GM12864 (cell line): Measurements from ENCODE around the gene PGBD2.

Experiments
- DNase-seq: peaks from one replicate; pipeline ENCODE4 v3.0.0-alpha.2; 2011; ENCODE audit warnings: low read depth
- H3K4me3 ChIP-seq: 2 replicates; pipeline ENCODE4 v1.5.1; 2011; ENCODE audit warnings: mild to moderate bottlenecking, low read depth, low read length, control low read depth
- CTCF ChIP-seq: IDR thresholded peaks from 2 replicates; pipeline ENCODE4 v1.5.1; 2011; ENCODE audit warnings: low read depth, mild to moderate bottlenecking, moderate library complexity, low read length, control low read depth, inconsistent platforms; ENCODE audit errors: missing control alignments

The PGBD2 gene

GRCh38 chr1:248906009-248906752, at the start of gene PGBD2:
Gene PGBD2 (plus strand): TSS chr1:248906235. CDS start chr1:248913863, 7,628 bp downstream.
- peak; percentile 65 for DNase-seq
- H3K4me3 ChIP-seq = peak within 1 kb of the TSS; percentile 90
- peak; percentile 76 for TF ChIP-seq CTCF

- DNase-seq = no peak
- H3K4me3 ChIP-seq = peak overlapping the region; percentile 90
- no peak for TF ChIP-seq CTCF
Observed at GRCh38 chr1:248857201-248857600, 48.8 kb upstream of the PGBD2 start.

GRCh38 chr1:248857749-248858095, 48.3 kb upstream of the PGBD2 start:
- H3K4me3 ChIP-seq = peak overlapping the region; percentile 90
- no peak for DNase-seq
- TF ChIP-seq CTCF = no peak

- peak; percentile 73 for TF ChIP-seq CTCF
- peak overlapping the region; percentile 90 for H3K4me3 ChIP-seq
- no peak for DNase-seq
Observed at GRCh38 chr1:248858096-248858890, 47.7 kb upstream of the PGBD2 start.

GRCh38 chr1:248858891-248859889, 46.8 kb upstream of the PGBD2 start, which contains the start of gene ZNF692:
Gene ZNF692 (minus strand): TSS chr1:248859085. CDS start chr1:248858309, 776 bp downstream.
- peak; percentile 92 for DNase-seq
- TF ChIP-seq CTCF = no peak
- H3K4me3 ChIP-seq = peak within 1 kb of the TSS; percentile 90

GRCh38 chr1:248860007-248860406, 46.0 kb upstream of the PGBD2 start:
- TF ChIP-seq CTCF = no peak
- DNase-seq = no peak
- no peak overlapping the region; the same call in 1 of the 2 replicates for H3K4me3 ChIP-seq
